Measurements from ENCODE around the gene TEKT3.

TEKT3 gene

GRCh38 chr17:15303851-15304250 is 37.5 kb downstream of the TEKT3 start:
- no peaks in the 10 kb centered on the region for H3K4me1 Mint-ChIP-seq (ENCODE audit: low read depth in 2 of 2)
- H3K27ac Mint-ChIP-seq = no peak overlapping the region
- no peaks in the 10 kb centered on the region for H3K36me3 Mint-ChIP-seq (ENCODE audit: insufficient read depth)
- no peaks in the 10 kb centered on the region for H3K9me3 Mint-ChIP-seq
- DNase-seq (no peak), ATAC-seq (replicated peaks) (no peak)
- peaks cover 19 to 30% of the 10 kb centered on the region in 2 donors for H3K27me3 Mint-ChIP-seq
- H3K4me3 Mint-ChIP-seq = no peak overlapping the region

- DNase-seq = no peak
- Mint-ChIP-seq H3K36me3 (ENCODE audit: insufficient read depth) (no peaks in the 10 kb centered on the region), H3K27ac (no peak overlapping the region), H3K9me3 (no peaks in the 10 kb centered on the region), H3K27me3 (peaks cover 19 to 30% of the 10 kb centered on the region in 2 donors), H3K4me1 (ENCODE audit: low read depth in 2 of 2) (no peaks in the 10 kb centered on the region), H3K4me3 (no peak overlapping the region)
- ATAC-seq (replicated peaks) = no peak
These were observed 38.1 kb downstream of the TEKT3 start for GRCh38 chr17:15303268-15303667.

GRCh38 chr17:15301845-15302244 is 39.6 kb downstream of the TEKT3 start:
- no peaks in the 10 kb centered on the region for H3K4me1 Mint-ChIP-seq (ENCODE audit: low read depth in 2 of 2)
- no peaks in the 10 kb centered on the region for H3K36me3 Mint-ChIP-seq (ENCODE audit: insufficient read depth)
- no peak overlapping the region for H3K27ac Mint-ChIP-seq
- DNase-seq = no peak
- ATAC-seq (replicated peaks) = no peak
- no peak overlapping the region for H3K4me3 Mint-ChIP-seq
- H3K9me3 Mint-ChIP-seq = no peaks in the 10 kb centered on the region
- H3K27me3 Mint-ChIP-seq = peaks cover 19 to 30% of the 10 kb centered on the region in 2 donors

GRCh38 chr17:15298176-15298575 is 43.2 kb downstream of the TEKT3 start:
- DNase-seq = no peak
- Mint-ChIP-seq H3K36me3 (ENCODE audit: insufficient read depth) (no peaks in the 10 kb centered on the region), H3K27me3 (peaks cover 26 to 28% of the 10 kb centered on the region in 2 donors)

GRCh38 chr17:15293558-15293957 is 47.8 kb downstream of the TEKT3 start:
- no peak overlapping the region for H3K4me3 Mint-ChIP-seq
- H3K9me3 Mint-ChIP-seq = no peaks in the 10 kb centered on the region
- ATAC-seq (replicated peaks) (no peak), DNase-seq (no peak)
- no peaks in the 10 kb centered on the region for H3K36me3 Mint-ChIP-seq (ENCODE audit: insufficient read depth)
- H3K27me3 Mint-ChIP-seq = peaks cover 42 to 51% of the 10 kb centered on the region in 2 donors
- no peaks in the 10 kb centered on the region for H3K4me1 Mint-ChIP-seq (ENCODE audit: low read depth in 2 of 2)
- no peak overlapping the region for H3K27ac Mint-ChIP-seq

More at GRCh38 chr17:15298176-15298575, 43.2 kb downstream of the TEKT3 start:
- no peak overlapping the region for H3K27ac Mint-ChIP-seq
- H3K9me3 Mint-ChIP-seq = no peaks in the 10 kb centered on the region
- no peaks in the 10 kb centered on the region for H3K4me1 Mint-ChIP-seq (ENCODE audit: low read depth in 2 of 2)
- no peak overlapping the region for H3K4me3 Mint-ChIP-seq
- ATAC-seq (replicated peaks) = no peak

GRCh38 chr17:15291674-15292361 is 49.6 kb downstream of the TEKT3 start:
- H3K27ac Mint-ChIP-seq = no peak overlapping the region
- ATAC-seq (replicated peaks) = no peak
- H3K27me3 Mint-ChIP-seq = peaks cover 57 to 65% of the 10 kb centered on the region in 2 donors
- H3K36me3 Mint-ChIP-seq (ENCODE audit: insufficient read depth) = no peaks in the 10 kb centered on the region
- no peaks in the 10 kb centered on the region for H3K9me3 Mint-ChIP-seq
- no peak for DNase-seq
- H3K4me1 Mint-ChIP-seq (ENCODE audit: low read depth in 2 of 2) = no peaks in the 10 kb centered on the region
- no peak overlapping the region for H3K4me3 Mint-ChIP-seq

- no peak for DNase-seq
- ATAC-seq (replicated peaks) = no peak
- Mint-ChIP-seq H3K4me1 (ENCODE audit: low read depth in 2 of 2) (no peaks in the 10 kb centered on the region), H3K4me3 (no peak overlapping the region), H3K27ac (no peak overlapping the region), H3K36me3 (ENCODE audit: insufficient read depth) (no peaks in the 10 kb centered on the region), H3K27me3 (peaks cover 57 to 69% of the 10 kb centered on the region in 2 donors), H3K9me3 (no peaks in the 10 kb centered on the region)
These were observed 50.8 kb downstream of the TEKT3 start for GRCh38 chr17:15290605-15291004.

- ATAC-seq (replicated peaks) (no peak), DNase-seq (no peak)
- H3K4me1 Mint-ChIP-seq (ENCODE audit: low read depth in 2 of 2) = no peaks in the 10 kb centered on the region
- peaks cover 62 to 73% of the 10 kb centered on the region in 2 donors for H3K27me3 Mint-ChIP-seq
- H3K36me3 Mint-ChIP-seq (ENCODE audit: insufficient read depth) = no peaks in the 10 kb centered on the region
- no peak overlapping the region for H3K27ac Mint-ChIP-seq
- no peak overlapping the region for H3K4me3 Mint-ChIP-seq
- H3K9me3 Mint-ChIP-seq = no peaks in the 10 kb centered on the region
These were observed 51.9 kb downstream of the TEKT3 start for GRCh38 chr17:15289285-15290183.

GRCh38 chr17:15288859-15289258 is 52.5 kb downstream of the TEKT3 start:
- H3K27me3 Mint-ChIP-seq = peaks cover 63 to 73% of the 10 kb centered on the region in 2 donors
- ATAC-seq (replicated peaks) (no peak), DNase-seq (no peak)
- H3K4me3 Mint-ChIP-seq = no peak overlapping the region
- H3K36me3 Mint-ChIP-seq (ENCODE audit: insufficient read depth) = no peaks in the 10 kb centered on the region
- no peaks in the 10 kb centered on the region for H3K4me1 Mint-ChIP-seq (ENCODE audit: low read depth in 2 of 2)
- no peaks in the 10 kb centered on the region for H3K9me3 Mint-ChIP-seq
- no peak overlapping the region for H3K27ac Mint-ChIP-seq

GRCh38 chr17:15287538-15288267 is 53.7 kb downstream of the TEKT3 start:
- H3K27ac Mint-ChIP-seq = no peak overlapping the region
- ATAC-seq (replicated peaks) = no peak

GRCh38 chr17:15285466-15285865 is 55.9 kb downstream of the TEKT3 start:
- Mint-ChIP-seq H3K27ac (no peak overlapping the region), H3K27me3 (peaks cover 71 to 78% of the 10 kb centered on the region in 2 donors), H3K4me3 (no peak overlapping the region), H3K9me3 (peaks cover 0 to 3% of the 10 kb centered on the region in 2 donors), H3K36me3 (ENCODE audit: insufficient read depth) (no peaks in the 10 kb centered on the region), H3K4me1 (ENCODE audit: low read depth in 2 of 2) (no peaks in the 10 kb centered on the region)
- DNase-seq (no peak), ATAC-seq (replicated peaks) (no peak)

More at GRCh38 chr17:15287538-15288267, 53.7 kb downstream of the TEKT3 start:
- Mint-ChIP-seq H3K36me3 (ENCODE audit: insufficient read depth) (no peaks in the 10 kb centered on the region), H3K9me3 (peaks cover 0 to 3% of the 10 kb centered on the region in 2 donors), H3K27me3 (peaks cover 63 to 73% of the 10 kb centered on the region in 2 donors), H3K4me1 (ENCODE audit: low read depth in 2 of 2) (no peaks in the 10 kb centered on the region), H3K4me3 (no peak overlapping the region)
- DNase-seq = no peak

GRCh38 chr17:15284537-15284936 is 56.9 kb downstream of the TEKT3 start:
- Mint-ChIP-seq H3K27me3 (peaks cover 62 to 71% of the 10 kb centered on the region in 2 donors), H3K36me3 (ENCODE audit: insufficient read depth) (no peaks in the 10 kb centered on the region), H3K9me3 (peaks cover 0 to 3% of the 10 kb centered on the region in 2 donors), H3K4me1 (ENCODE audit: low read depth in 2 of 2) (no peaks in the 10 kb centered on the region), H3K4me3 (no peak overlapping the region), H3K27ac (no peak overlapping the region)
- DNase-seq (no peak), ATAC-seq (replicated peaks) (no peak)

- H3K27me3 Mint-ChIP-seq = peaks cover 58 to 67% of the 10 kb centered on the region in 2 donors
- ATAC-seq (replicated peaks) (no peak), DNase-seq (no peak)
- no peaks in the 10 kb centered on the region for H3K36me3 Mint-ChIP-seq (ENCODE audit: insufficient read depth)
- H3K4me3 Mint-ChIP-seq = no peak overlapping the region
- no peak overlapping the region for H3K27ac Mint-ChIP-seq
- peaks cover 0 to 3% of the 10 kb centered on the region in 2 donors for H3K9me3 Mint-ChIP-seq
- no peaks in the 10 kb centered on the region for H3K4me1 Mint-ChIP-seq (ENCODE audit: low read depth in 2 of 2)
These were observed 57.3 kb downstream of the TEKT3 start for GRCh38 chr17:15284107-15284506.
